GM21825 (cell line): Measurements from ENCODE around the gene TCP1.
"Not testable (repeated sequence)": the region's sequence is repeated elsewhere in the genome, so short reads cannot be mapped to it uniquely, and the experiment has no call there.

Source experiments
- ATAC-seq: cut with Tn5 transposase; IDR thresholded peaks from one replicate; pipeline ENCODE4 v1.9.1; 2021; ENCODE audit warnings: mild to moderate bottlenecking, moderate library complexity; ENCODE audit not compliant: unreplicated experiment

Gene TCP1

DNA sequence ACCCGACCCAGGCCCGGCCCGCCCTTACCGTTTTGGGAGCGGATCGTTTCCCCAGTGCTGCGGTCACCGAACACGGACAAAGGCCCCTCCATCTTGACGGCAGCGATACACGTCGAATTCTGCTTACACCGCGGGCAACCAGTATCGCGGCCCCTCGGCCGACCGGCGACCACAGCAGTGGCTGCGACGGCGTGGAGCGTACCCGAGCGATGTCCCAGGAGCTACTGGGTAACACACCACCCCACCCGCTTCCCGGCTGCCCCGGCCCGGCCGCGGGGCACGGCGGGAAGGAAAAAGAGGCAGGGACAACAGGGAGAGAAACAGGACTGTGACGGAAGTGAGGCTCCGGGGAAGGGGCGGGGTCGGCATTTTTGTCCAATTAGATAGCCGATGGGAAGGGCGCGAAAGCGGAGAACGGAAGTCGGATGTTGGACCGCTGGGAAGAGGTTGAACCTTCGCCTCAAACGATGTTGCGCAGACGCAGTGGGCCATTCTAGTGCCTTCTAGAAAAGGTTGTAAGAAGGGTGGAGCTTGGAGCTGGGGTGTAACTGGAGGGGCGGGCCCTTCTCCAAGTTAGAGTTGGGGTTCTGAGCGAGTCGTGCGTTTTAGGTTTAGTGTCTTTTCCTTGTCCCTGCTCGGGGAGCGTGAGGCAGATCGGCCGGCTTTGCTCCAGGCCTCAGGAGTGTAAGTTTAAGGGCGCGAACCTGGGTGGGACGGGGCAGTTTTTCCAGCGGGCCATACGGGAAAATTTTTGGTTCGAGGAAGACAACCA, at the start of gene TCP1:
TCP1 (minus strand) TSS at position 226 of the 772 bp plus-strand sequence; CDS start at position 92, 134 bp downstream.
- peak; percentile 72 for ATAC-seq

DNA sequence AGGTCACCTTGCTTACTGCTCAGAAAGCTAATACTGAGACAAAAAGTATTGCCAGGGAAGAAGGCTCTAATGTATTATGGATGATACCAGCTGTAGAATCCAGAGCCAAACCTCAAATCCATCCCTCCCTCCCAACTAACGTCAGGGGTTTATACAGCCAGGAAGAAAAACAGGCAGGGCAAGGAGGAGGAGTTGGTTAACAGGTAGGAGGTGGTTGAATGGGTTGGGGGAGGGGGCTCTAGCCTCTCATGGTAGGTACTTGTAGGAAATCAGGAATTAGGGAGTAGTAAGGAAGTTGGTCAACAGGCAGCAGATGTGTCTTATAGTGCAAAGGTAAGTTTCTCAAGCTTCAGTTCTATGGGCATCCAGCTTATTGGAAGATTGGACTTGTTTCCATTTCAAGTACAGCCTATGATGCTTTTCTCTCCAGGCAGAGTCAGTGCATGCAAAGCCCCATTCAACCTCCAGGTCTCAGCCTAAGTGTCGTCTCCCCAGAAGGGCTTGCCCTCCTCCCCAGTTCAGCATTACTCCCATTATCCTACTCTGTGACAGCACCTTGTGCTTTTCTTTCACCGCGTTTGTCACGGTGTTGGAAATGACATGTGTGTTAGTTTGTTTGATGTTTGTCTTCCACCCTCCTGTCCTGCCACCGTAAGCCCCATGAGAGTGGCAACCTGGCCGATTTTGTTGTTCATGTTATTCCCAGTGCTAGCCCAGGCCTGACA, 48.8 kb upstream of the TCP1 start:
- ATAC-seq = no peak

DNA sequence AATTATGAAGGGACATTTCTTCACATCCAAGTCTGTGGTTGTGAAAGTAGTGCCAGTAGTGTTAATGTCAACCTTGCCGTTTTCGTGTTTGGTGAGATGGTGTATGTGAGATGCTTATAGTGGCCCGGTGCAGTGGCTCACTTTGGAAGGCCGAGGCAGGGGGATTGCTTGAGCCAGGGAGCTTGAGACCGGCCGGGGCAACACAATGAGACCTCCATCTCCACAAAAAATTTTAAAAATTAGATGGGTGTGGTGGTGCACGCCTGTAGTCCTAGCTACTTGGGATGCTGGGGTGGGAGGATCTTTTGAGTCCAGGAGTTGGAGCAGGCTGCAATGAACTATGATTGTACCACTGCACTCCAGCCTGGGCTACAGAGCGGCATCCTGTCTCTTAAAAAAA, 48.1 kb upstream of the TCP1 start:
- ATAC-seq = no peak

DNA sequence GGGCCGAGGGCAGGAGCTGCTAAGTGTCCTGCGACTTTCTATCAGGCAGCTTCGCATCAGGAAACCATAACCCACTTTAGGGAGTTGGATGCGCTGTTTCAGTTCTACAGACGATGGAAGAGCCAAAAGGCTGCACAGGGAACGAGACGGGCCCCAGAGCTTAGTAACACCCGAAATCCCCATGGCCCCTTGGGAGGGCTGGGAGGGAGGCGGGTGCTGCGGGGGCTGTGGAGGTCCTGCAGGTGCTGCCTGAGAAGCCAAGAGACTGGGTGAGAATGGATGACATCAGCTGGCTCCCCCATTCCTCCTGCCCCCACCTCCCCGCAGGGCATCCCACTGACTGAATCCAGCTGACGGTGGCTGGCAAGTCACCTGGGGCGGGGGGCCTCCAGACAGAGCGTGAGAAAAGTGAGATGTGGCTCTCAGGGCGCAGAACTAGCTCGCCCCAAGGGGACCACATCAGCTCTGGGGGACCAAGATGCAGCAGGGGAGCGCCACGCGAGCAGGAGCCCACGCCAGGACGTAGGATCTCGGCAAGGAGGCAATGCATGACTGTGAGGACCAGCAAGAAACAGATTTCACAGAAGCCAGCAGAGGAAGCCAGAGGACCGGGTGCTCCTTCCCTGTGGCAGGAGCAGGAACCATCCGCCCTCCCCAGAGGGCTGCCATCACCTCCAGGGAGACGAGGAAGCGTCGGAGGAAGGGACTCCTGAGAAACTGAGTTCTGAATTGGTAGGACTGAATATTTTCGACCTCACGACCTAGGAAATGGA, 47.5 kb upstream of the TCP1 start:
- no peak for ATAC-seq

DNA sequence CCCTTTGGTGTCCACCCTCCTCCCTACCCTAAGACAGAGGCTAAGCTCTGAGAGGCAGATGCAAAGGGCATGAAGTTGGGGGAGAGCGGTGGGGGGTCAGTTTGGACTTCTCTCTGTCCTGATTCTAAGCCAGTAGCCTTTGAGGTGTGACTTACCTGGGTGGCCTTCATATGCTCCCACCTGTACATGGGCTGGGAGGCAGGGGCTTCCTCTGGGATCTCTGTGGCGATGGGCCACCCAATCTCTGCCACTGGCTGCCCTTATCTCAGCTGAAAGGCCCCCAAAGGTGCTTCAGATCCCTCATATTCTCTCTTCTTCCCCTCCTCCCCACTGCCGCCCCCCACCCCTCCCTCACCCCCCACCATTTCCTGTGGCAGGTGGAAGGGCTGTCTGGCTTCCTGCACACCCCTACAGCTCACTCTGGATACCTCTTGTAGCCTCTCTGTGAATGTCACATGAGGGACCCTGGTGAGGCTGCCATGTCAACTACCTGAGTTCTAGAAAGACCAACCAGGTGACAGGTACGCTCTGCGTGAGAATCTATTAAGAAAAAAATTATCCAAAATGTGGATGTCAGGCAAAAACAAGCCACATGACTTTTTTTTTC, 44.7 kb upstream of the TCP1 start:
- no peak for ATAC-seq

DNA sequence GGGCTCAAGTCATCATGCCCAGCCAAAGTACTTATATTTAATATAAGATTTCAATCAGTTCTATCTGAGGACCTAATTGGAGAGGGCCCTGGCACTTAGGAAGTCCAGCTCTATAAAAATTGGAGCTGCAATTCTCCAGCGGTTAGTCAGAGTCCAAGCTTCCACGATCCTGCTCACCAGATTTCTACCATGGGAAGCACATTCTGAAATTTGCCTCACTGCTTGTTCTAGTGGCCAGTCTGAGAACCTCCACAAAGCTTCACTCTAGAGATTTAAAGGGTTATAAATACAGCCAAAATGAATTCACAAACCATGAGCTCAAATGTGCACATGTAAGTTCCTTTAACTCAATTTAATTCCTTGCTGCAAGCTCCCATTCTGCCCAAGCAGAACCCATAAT, 44.2 kb upstream of the TCP1 start:
- ATAC-seq = no peak

DNA sequence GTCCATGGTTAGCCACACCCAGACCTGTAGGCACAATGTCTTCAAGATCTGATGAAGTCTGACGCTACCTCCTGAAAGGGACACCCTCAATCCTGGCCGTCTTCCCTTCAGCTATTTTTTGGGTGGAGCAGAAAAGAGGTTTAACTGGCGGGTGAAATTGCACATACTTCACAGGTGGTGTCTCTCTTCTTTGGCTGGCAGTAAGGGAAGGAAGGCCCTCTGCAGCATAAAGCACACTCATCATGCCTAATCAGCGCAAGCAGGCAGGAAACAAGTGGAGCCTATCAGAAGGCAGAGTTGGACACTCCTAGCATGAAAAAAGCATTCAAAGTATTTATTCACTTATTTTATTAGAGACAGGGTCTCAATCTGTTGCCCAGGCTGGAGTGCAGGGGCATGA, 43.5 kb upstream of the TCP1 start:
- no peak for ATAC-seq

DNA sequence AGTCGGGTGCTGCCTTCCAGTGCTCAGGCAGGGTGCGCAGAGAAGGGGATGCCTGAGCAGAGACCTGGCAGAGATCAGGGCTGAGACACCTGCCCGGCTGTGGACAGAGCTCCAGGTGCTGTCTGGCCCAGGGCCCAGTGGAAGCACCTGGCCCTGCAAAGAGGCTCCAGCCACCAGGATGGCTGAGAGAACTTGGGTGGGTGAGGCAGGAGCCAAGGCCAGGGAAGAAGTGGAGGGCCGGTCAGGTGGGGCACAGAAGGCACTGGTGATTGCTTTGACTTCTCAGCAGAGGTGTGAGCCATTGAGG, 41.9 kb upstream of the TCP1 start:
- no peak for ATAC-seq

DNA sequence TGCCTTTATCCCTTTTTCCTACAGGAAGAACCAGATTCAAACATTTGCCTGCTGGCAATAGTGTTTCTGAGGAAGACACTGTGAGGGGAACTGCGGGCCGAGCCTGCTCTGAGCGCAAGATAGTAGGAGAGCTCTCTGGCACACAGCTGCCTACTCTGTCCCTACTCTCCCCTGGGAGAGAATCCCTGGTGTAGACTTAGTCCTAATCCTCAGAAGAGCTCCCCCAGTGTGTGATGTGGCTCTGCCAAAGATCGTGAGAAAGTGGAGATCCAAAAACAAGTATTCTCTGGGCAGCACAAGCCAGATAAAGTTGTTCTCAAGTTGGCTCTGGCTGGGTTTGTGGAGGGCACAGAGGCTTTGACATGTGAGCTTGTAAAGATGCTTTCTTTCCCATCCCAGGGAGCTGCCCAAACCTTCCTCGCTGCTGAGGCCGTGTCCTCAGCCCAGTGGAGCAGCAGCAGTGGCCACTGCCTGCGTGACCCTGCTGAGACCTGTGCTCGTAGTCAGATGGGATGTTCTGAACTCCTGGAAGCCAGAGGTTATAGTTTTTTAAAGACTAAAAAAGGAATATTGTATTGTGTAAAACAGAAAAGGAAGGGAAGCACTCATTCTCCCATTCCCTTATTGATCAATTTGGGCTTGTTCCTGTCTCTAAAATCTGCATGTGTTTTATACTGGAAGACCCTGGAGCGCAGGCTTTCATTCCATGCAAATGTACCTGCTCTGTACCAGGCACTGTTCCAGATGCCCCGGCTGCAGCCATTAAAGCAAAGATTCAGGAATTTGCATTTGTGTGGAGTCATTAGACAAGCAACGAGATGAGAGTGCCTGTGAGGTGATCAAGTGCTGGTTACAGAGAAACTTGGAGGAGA, 41.3 kb upstream of the TCP1 start:
- ATAC-seq = no peak

DNA sequence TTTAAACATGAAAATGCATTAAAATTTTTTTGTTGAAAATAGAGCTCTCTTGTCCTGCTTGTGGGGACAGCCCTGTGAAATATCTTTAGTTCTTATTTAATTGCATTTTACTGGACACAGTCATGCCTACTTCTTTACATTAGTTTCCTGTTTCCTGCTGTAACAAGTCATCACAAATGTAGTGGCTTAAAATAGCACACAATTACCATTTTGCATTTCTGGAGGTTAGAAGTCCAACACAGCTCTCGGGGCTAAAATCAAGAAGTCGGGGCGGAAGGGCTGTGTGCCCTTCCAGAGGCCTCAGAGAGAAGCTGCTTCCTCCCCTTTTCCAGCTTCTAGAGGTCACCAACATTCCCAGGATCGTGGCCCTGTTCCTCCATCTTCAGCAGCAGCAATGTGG, 40.1 kb upstream of the TCP1 start:
- no peak for ATAC-seq

DNA sequence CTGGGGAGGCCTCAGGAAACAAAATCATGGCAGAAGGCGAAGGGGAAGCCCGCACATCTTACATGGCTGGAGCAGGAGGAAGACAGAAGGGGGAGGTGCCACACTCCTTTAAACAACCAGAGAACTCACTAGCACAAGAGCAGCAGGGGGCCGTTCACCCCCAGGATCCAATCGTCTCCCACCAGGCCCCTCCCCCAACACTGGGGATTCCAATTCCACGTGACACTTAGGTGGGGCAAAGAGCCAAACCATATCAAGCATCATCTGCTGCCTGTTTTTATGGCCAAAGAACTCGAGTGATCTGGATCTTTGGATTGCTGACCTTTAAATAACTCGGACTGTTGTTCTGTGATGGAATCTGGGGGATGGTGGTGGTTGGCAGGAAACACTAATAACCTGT, 38.7 kb upstream of the TCP1 start:
- ATAC-seq = no peak

DNA sequence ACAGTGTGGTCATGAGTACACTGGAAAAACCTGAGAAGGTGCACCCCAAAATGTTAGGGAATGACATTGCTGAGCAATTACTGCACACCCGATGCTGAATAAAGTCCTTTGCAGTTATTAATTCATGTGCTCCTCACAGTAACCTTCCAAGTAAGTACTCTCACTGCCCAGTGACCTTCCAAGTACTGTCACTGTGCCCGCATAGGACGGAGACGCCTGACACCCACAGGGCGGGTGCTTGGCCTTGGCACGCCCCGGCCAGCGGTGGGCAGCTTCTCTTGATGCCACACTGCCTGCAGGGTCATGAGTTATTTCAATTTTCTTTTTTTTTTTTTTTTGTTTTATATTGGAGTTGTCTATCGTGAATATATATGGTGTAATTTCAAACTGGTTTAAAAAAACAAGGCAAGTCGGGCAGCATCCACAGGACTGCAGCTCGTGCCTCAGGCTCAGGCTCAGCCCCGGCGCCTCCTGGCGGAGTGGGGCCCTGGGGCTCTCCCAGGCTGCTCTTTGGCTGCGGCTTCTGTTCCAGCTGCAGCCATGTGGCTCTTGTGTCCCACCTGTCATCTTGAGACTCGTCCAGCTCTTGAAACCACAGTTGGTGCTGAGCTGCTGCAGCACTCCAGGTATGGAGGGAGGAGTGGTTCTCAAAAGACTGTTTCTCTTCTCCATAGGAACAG, 37.7 kb upstream of the TCP1 start:
- ATAC-seq = no peak

DNA sequence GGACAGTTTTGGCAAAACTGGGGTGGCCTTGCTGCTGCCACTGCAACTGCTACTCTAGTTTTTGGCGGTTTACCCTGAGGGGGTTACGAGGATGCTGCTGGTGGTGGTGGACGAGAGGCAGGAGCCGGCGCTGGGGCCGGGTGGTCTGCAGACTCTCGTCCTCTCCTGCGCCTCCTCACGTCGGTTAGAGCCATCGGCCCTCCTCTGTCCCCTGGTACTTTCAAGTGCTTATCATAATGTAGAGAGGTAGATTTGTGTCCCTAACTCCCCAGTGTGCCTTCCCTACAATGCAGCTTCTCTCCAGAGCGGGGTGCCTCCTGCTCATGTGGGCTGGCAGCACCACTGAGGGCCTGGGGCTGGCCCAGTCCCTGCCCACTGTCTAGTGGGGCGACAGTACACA, 36.6 kb upstream of the TCP1 start:
- ATAC-seq = no peak

DNA sequence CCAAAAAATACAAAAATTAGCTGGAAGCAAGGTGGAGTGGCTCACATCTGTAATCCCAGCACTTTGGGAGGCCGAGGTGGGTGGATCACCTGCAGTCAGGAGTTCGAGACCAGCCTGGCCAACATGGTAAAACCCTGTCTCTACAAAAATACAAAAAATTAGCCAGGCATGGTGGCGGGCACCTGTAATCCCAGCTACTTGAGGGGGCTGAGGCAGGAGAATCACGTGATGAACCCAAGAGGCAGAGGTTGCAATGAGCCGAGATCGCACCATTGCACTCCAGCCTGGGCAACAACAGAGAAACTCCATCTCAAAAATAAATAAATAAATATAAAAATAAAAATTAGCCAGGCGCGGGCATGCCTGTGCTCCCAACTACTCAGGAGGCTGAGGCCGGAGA, 35.3 kb upstream of the TCP1 start:
- ATAC-seq = not testable (repeated sequence)

DNA sequence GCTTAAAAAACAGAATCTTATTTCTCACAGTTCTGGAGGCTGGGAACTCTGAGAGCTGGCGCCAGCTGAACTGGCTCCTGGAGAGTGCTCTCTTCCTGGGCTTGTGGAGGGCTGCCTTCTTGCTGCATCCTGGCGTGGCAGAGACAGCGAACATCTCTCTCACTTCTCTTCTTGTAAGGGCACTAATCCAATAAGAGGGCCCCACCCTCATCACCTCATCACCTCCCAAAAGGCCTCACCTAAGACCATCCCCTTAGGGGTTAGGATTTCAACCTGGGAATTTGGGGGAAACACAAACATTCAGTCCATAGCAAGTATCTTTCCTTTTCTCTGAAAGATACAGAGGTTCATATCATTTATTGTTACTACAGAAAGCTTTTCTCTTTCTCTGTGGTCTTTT, 34.6 kb upstream of the TCP1 start:
- ATAC-seq = no peak

DNA sequence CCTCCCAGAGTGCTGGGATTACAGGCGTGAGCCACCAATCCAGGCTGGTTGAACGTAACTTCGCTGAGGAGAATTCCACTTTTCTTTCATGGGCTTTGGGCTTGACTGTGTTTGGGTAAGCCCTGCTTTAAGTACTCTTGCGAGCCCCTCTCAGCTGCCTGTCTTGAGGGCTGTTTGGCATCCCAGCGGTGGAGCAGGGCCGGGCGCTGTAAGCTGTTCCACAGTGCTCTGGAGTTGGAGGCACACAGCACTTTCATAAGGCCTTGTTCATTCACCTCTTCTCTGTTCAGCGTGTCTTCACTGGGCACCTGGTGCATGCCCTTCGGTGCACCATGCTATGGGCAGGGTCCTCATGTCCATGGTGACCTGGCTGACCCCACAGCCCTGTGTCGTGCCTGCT, 32.3 kb upstream of the TCP1 start:
- ATAC-seq = no peak

DNA sequence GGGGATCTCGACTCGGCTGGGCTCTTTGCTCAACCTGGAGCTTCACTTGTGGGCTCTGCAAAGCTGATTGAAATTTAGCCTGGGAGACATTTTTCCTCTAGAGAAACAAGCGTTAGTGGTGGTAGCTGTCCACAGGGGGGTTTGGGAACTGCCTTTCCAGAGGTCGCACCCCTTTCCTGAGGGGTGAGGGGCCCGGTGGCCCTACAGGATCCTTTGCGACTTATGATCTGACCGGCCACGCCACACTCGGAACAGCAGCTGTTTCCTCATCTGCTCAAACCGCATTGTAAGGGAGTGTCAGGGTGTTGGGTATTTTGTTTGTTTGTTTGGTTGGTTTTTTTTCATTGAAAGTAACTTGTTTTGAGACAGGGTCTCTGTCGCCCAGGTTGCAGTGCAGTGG, 31.7 kb upstream of the TCP1 start:
- no peak for ATAC-seq

DNA sequence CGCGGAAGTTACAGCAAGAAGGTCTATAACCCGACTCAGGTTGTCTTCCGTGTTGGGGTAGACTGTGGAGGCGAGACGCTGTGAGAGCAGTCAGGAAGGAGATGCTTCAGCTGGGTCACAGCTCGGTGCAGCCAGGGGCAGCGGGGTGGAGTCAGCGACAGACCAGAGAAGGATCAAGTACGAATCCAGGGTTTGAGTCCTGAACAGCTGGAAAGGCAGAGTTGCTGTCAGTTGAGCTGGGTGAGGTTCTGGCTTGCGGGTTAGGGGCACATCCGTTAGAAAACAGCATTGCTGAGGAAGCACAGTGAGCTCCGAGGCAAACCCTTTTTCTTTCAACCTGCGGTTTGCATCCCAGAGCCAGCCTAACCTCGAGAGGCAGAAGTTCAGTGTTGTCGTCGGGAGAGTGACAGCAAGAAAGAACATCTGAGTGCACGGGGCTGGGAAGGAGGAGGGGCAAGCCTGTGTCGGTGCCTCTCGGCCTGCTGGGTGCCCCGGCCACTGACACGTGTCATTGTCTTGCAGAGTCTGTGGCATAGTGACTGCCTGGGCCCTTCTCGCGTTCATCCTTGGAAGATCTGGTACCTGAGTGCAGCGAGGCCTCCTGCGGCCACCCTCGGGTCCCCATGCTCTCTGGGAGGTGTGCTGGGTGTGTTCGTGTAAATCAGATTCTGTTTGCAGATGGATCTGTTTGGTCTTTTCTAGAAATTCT, 30.7 kb upstream of the TCP1 start:
- ATAC-seq = no peak

DNA sequence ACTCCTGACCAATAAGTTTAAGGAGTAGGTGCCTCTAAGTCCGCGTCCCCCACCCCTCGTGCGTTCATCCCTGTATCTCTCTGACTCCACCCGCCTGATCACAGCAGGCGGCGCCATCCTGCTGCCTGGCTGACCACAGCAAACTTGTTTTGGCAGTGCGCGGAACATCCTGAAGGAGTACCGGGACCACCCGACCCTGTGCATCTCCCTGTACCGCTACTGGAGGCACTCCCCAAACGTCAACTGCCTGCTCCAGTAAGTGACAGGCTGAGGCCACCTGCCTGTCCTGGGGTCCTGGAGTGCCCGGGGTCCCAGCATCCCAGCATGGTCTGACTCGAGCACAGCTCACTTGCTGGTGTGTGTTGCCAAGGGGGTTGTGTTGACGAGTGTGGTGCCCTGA, 29.7 kb upstream of the TCP1 start:
- no peak for ATAC-seq
